GM10248 (cell line): Measurements from ENCODE around the gene GNAL.
A peak's percentile ranks its signal among the peaks of the same experiment; 100 is the strongest.
"Not testable (repeated sequence)": the region's sequence is repeated elsewhere in the genome, so short reads cannot be mapped to it uniquely, and the experiment has no call there.

Experiments
- CTCF ChIA-PET: fragments of 300-600 bp; sonication (Branson Sonifier 250); formaldehyde crosslinking; extraction: SDS; loops from one replicate; lab custom pipeline; 2021; ENCODE audit warnings: antibody characterized with exemption; lab: Yijun Ruan, JAX
- POLR2A ChIA-PET: fragments of 350-650 bp; sonication (Branson Sonifier 250); formaldehyde crosslinking; extraction: SDS; loops from one replicate; lab custom pipeline; 2020; ENCODE audit warnings: antibody characterized with exemption; lab: Yijun Ruan, JAX
- DNase-seq: peaks from one replicate; pipeline ENCODE4 v3.0.0; 2012; ENCODE audit errors: extremely low spot score
- TF ChIP-seq, protein P1 (sequence below): IDR thresholded peaks from 2 replicates; pipeline ENCODE4 v1.5.1; 2012; ENCODE audit warnings: mild to moderate bottlenecking, low read depth; ENCODE audit errors: extremely low read depth, missing control alignments, control extremely low read depth

The GNAL gene

DNA sequence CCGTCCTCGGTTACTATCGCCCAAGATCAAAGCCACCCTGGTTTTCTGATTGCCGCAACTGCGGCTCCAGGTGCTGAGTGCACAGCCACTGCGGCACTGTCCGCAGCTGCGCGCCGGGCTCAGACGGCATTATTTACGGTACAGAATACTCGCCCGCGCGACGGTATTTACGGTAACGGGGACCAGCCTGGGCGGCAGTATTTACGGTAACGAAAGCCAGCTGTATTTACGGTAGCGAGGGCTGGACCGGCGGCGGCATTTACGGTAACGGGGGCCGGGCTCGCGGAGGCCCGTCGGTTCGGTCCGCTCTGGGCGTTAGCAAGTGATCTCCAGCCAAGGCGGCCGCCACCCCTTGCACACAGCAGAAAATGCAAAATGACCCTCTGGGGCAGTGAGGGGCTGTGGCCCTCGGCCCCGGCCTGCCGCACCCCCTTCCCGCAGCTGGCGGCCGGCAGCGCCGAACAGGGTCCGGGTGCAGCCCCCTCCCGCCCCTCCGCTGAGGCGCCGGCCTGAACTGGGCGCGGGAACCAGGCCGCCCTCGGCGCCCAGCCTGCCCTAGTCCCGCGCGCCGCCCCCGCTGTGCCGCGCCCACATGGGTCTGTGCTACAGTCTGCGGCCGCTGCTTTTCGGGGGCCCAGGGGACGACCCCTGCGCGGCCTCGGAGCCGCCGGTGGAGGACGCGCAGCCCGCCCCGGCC, at the start of gene GNAL:
Gene GNAL, plus strand, starts transcription at position 293 of the 697 bp plus-strand sequence. Its CDS starts 300 bp downstream, at position 593.
- CTCF ChIA-PET, result no interaction called here
- peak; percentile 77 for DNase-seq
- POLR2A ChIA-PET, result no interaction called here
- TF ChIP-seq, protein P1, sequence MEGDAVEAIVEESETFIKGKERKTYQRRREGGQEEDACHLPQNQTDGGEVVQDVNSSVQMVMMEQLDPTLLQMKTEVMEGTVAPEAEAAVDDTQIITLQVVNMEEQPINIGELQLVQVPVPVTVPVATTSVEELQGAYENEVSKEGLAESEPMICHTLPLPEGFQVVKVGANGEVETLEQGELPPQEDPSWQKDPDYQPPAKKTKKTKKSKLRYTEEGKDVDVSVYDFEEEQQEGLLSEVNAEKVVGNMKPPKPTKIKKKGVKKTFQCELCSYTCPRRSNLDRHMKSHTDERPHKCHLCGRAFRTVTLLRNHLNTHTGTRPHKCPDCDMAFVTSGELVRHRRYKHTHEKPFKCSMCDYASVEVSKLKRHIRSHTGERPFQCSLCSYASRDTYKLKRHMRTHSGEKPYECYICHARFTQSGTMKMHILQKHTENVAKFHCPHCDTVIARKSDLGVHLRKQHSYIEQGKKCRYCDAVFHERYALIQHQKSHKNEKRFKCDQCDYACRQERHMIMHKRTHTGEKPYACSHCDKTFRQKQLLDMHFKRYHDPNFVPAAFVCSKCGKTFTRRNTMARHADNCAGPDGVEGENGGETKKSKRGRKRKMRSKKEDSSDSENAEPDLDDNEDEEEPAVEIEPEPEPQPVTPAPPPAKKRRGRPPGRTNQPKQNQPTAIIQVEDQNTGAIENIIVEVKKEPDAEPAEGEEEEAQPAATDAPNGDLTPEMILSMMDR, result no peak

DNA sequence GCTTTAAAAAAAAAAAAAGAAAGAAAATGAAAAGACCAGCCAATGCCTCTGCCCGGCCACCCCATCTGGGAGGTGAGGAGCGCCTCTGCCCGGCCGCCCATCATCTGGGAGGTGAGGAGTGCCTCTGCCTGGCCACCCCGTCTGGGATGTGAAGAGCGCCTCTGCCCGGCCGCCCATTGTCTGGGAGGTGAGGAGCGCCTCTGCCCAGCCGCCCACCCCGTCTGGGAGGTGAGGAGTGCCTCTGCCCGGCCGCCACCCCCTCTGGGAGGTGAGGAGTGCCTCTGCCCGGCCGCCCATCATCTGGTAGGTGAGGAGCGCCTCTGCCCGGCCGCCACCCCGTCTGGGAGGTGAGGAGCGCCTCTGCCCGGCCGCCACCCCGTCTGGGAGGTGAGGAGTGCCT, 41.8 kb upstream of the GNAL start:
- POLR2A ChIA-PET, CTCF ChIA-PET, DNase-seq: not testable (repeated sequence)

DNA sequence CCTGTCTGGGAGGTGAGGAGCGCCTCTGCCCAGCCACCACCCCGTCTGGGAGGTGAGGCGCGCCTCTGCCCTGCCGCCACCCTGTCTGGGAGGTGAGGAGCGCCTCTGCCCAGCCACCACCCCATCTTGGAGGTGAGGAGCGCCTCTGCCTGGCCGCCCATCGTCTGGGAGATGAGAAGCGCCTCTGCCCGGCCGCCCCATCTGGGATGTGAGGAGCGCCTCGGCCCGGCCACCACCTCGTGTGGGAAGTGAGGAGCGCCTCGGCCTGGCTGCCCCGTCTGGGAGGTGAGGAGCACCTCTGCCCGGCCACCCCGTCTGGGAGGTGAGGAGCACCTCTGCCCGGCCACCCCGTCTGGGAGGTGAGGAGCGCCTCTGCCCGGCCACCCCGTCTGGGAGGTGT, 41.3 kb upstream of the GNAL start:
- POLR2A ChIA-PET, result not testable (repeated sequence)

DNA sequence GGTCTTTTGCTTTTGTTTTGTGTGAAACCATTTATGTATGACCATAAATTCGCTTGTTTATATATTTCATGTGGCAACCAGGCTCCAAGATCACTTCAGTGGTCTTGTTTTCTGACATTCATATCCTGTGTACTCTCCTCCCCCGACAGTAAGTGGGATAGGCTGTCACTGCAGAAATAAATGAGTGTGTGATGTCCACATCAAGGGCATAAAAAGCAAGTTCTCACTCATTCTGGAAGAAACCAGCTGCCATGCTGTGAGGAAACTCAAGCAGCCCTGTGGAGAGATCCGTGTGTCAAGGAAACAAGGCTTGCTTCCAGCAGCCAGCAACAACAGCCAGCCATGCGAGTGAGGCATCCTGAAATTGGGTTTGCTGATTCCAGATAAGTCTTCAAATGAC, 39.2 kb upstream of the GNAL start:
- DNase-seq, result no peak
- CTCF ChIA-PET, result interaction anchor here (0.9 to 1.2 kb wide), 2 partner anchors 16 to 586 kb away, joined by 3 read pairs; no protein-coding TSS in a partner anchor
- TF ChIP-seq, protein P1, result no peak
- POLR2A ChIA-PET, result no interaction called here

More for the DNA sequence above, 41.3 kb upstream of the GNAL start:
- DNase-seq, CTCF ChIA-PET: not testable (repeated sequence)

DNA sequence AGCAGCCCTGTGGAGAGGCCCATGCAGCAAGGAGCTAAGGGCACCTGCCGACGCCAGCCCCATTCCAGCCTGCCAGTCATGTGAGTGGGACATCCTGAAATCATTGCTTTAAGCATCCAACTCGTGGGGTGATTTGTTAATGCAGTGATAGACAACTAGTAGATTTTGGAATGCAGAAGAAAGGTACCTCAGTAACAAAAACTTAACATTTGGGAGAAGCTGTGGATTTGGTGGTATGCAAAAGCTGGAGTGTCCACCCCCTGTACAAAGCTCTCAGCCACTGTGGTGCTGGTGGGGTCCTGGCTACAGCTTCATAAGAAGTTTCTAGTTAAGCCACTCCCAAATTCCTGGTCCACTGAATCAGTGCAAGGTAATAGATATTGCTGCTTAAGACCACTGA, 37.2 kb upstream of the GNAL start:
- TF ChIP-seq, protein P1, result no peak
- no peak for DNase-seq
- POLR2A ChIA-PET, result no interaction called here
- CTCF ChIA-PET, result no interaction called here

DNA sequence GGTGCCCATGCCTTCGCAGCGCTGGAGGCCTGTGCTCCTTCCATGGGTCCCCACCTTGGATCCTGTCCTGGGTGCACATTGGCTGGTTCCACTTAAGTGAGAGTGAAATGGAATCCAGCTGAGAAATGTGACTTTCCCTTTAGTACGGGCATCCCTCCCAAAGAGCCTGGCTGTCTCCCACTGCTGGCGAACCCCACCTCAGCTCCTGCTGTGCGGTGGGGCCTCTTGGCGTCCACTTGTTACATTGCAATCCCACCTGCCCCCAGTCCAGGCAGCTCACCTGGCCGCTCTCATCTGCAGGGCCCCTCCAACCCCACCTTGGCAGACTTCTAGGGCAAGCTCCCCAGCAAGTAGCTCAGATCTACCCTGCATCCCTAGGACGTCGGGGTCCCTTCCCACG, 35.5 kb upstream of the GNAL start:
- no peak for DNase-seq
- TF ChIP-seq, protein P1, result no peak
- ChIA-PET POLR2A (no interaction called here), CTCF (interaction anchor here (1.1 to 3.9 kb wide), 3 partner anchors 10 to 284 kb away, joined by 3 to 23 read pairs (median 4); no protein-coding TSS in a partner anchor)

DNA sequence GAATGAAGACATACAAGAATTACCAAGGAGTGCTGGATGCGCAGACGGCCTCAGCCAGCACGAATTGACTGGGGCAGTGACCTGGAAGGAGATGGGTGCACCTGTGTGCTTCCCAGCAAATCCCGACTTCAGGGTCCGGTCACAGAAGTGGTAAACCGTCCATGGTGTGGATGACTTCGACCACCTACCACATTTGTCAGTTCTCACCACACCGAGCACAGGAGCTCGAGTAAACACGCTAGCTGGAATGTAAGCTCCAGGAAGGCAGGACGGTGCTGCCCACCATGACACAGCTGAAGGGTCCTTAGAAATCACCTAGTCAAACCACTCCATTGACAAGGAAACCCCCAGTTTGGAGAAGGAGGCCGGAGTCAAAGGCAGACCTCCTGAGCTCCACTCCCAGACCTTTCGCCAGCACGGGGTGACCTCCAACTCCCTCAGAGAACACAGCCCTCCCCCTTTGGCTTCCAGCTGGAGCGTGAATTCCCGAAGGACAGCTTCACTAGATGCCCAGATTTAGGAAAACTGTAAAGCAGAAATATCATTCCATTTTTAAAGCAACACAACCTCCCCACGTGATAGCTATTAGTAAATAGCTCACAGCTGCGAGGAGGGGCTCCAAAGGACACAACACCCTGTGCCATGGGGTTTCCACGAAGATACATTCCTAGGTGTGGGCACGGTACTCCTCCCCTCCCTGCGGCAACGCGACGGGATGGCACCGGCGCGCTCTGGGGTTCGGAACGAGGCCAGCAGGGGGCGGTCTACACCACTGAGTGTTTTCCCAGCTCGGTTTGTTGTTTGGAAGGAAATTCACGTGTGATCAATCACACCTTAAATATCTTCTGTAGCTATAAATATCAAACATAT, 34.1 kb upstream of the GNAL start:
- POLR2A ChIA-PET, result no interaction called here
- CTCF ChIA-PET, result interaction anchor here (0.7 to 3.9 kb wide), 20 partner anchors 11 to 1172 kb away, joined by 3 to 30 read pairs (median 4); no protein-coding TSS in a partner anchor
- peak; percentile 72 for DNase-seq
- TF ChIP-seq, protein P1, result peak; percentile 63
